ENCODE data around the gene PI4KB. TPM values are rescaled to one million over a fixed set of nuclear protein-coding genes. Genes with fewer than 3 reads are reported as not detected.

Gene PI4KB
- total and polyA plus RNA-seq, 9 of the 15 experiments (the other 6 are each of a cell fraction or from before 2014, with no cell fraction given) = 3.1 to 65.4 (median 45.1) TPM

DNA sequence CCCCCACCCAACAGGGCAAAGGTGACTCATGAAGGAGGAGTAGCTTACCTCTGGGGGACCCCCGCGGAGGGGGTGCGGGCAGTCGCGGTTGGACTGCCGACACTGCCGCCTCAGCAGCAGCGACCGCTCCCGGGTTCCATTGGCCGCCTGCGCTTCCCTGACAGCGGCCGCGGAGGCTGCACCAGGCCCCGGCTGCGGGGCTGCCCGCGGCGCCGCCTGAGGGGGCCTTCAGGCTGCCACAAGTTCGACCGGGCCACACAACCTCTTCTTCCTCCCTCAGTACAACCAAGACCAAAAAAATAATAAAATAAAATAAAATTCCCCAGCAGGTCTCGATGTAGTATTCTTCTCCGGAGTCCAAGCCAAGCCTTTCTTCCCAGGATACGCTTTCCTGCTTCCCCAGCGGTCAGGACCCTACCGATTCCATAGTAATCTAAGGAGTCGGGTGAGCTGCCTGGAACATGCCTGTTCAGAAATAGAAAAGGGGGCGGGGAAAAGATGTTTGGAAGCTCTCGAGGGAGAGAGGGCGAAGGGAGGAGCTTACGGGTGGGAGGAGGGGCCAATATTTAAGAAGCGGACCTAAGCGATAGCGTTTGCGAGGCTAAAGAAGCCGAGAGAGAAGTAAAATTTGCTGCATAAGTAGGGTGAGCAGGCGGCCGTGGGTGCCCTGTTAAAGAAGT, at the start of gene PI4KB (continued):
- TF ChIP-seq TAF1 (IDR thresholded peaks at IDR 0.05; ENCODE audit: control insufficient read depth, extremely low read depth, insufficient read depth, low read length, severe bottlenecking) (peak; percentile 16), SAP30 (IDR thresholded peaks at IDR 0.05; ENCODE audit: borderline replicate concordance, insufficient read depth, low read depth, low read length, poor library complexity, severe bottlenecking) (peak; percentile 45), SMAD3 (CRISPR knock-in tag; conservative IDR thresholded peaks at IDR 0.05) (peak; percentile 70; the same call in 1 of the 2 replicates), ADNP (tag; IDR thresholded peaks at IDR 0.05) (no peak), EHMT2 (IDR thresholded peaks at IDR 0.05) (no peak), POLR2A (conservative IDR thresholded peaks at IDR 0.05) (peak; percentile 82), MAFF (IDR thresholded peaks at IDR 0.05; ENCODE audit: low read length) (0 out of 2 replicates have a peak, but pooled peaks have one; percentile 0), NBN (IDR thresholded peaks at IDR 0.05; ENCODE audit: low read depth) (peak; percentile 59), ZNF263 (CRISPR knock-in tag; IDR thresholded peaks at IDR 0.05; ENCODE audit: borderline replicate concordance) (no peak), XRCC5 (IDR thresholded peaks at IDR 0.05; ENCODE audit: low read depth, low read length) (peak; percentile 88), NONO (IDR thresholded peaks at IDR 0.05; ENCODE audit: low read depth in 2 of 2, low read length in 1 of 2) (no peak), MCM7 (IDR thresholded peaks at IDR 0.05) (no peak), EP300 (IDR thresholded peaks at IDR 0.05; ENCODE audit: low read length) (no peak), NFE2 (IDR thresholded peaks at IDR 0.05; ENCODE audit: low read depth) (peak; percentile 64), ZNF408 (CRISPR knock-in tag; IDR thresholded peaks at IDR 0.05; ENCODE audit: low read depth) (no peak), ZNF134 (CRISPR knock-in tag; conservative IDR thresholded peaks at IDR 0.05) (no peak), BRD4 (IDR thresholded peaks at IDR 0.05) (peak; percentile 45; the same call in 1 of the 2 replicates)
- TF ChIP-seq, protein P1, sequence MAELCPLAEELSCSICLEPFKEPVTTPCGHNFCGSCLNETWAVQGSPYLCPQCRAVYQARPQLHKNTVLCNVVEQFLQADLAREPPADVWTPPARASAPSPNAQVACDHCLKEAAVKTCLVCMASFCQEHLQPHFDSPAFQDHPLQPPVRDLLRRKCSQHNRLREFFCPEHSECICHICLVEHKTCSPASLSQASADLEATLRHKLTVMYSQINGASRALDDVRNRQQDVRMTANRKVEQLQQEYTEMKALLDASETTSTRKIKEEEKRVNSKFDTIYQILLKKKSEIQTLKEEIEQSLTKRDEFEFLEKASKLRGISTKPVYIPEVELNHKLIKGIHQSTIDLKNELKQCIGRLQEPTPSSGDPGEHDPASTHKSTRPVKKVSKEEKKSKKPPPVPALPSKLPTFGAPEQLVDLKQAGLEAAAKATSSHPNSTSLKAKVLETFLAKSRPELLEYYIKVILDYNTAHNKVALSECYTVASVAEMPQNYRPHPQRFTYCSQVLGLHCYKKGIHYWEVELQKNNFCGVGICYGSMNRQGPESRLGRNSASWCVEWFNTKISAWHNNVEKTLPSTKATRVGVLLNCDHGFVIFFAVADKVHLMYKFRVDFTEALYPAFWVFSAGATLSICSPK (IDR thresholded peaks at IDR 0.05; ENCODE audit: borderline replicate concordance) = no peak
- TF ChIP-seq, protein P2, sequence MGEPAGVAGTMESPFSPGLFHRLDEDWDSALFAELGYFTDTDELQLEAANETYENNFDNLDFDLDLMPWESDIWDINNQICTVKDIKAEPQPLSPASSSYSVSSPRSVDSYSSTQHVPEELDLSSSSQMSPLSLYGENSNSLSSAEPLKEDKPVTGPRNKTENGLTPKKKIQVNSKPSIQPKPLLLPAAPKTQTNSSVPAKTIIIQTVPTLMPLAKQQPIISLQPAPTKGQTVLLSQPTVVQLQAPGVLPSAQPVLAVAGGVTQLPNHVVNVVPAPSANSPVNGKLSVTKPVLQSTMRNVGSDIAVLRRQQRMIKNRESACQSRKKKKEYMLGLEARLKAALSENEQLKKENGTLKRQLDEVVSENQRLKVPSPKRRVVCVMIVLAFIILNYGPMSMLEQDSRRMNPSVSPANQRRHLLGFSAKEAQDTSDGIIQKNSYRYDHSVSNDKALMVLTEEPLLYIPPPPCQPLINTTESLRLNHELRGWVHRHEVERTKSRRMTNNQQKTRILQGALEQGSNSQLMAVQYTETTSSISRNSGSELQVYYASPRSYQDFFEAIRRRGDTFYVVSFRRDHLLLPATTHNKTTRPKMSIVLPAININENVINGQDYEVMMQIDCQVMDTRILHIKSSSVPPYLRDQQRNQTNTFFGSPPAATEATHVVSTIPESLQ (CRISPR knock-in tag; IDR thresholded peaks at IDR 0.05) = no peak
- TF ChIP-seq, protein P3, sequence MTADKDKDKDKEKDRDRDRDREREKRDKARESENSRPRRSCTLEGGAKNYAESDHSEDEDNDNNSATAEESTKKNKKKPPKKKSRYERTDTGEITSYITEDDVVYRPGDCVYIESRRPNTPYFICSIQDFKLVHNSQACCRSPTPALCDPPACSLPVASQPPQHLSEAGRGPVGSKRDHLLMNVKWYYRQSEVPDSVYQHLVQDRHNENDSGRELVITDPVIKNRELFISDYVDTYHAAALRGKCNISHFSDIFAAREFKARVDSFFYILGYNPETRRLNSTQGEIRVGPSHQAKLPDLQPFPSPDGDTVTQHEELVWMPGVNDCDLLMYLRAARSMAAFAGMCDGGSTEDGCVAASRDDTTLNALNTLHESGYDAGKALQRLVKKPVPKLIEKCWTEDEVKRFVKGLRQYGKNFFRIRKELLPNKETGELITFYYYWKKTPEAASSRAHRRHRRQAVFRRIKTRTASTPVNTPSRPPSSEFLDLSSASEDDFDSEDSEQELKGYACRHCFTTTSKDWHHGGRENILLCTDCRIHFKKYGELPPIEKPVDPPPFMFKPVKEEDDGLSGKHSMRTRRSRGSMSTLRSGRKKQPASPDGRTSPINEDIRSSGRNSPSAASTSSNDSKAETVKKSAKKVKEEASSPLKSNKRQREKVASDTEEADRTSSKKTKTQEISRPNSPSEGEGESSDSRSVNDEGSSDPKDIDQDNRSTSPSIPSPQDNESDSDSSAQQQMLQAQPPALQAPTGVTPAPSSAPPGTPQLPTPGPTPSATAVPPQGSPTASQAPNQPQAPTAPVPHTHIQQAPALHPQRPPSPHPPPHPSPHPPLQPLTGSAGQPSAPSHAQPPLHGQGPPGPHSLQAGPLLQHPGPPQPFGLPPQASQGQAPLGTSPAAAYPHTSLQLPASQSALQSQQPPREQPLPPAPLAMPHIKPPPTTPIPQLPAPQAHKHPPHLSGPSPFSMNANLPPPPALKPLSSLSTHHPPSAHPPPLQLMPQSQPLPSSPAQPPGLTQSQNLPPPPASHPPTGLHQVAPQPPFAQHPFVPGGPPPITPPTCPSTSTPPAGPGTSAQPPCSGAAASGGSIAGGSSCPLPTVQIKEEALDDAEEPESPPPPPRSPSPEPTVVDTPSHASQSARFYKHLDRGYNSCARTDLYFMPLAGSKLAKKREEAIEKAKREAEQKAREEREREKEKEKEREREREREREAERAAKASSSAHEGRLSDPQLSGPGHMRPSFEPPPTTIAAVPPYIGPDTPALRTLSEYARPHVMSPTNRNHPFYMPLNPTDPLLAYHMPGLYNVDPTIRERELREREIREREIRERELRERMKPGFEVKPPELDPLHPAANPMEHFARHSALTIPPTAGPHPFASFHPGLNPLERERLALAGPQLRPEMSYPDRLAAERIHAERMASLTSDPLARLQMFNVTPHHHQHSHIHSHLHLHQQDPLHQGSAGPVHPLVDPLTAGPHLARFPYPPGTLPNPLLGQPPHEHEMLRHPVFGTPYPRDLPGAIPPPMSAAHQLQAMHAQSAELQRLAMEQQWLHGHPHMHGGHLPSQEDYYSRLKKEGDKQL (CRISPR knock-in tag; IDR thresholded peaks at IDR 0.05; ENCODE audit: borderline replicate concordance) = no peak
